Superior temporal gyrus (tissue), 1 donor: ENCODE data around the gene PCDHGA11.
"Not testable (repeated sequence)": the region's sequence is repeated elsewhere in the genome, so short reads cannot be mapped to it uniquely, and the experiment has no call there.

Experiments used
- DNase-seq: peaks from one replicate; pipeline ENCODE4 v3.0.0-alpha.2; 2016; ENCODE audit errors: extremely low spot score

The PCDHGA11 gene

GRCh38 chr5:141398608-141399007, 22.2 kb upstream of the PCDHGA11 start:
- DNase-seq, result no peak

- no peak for DNase-seq
These were observed 21.1 kb upstream of the PCDHGA11 start for GRCh38 chr5:141399555-141400258.

GRCh38 chr5:141402553-141403243, 18.2 kb upstream of the PCDHGA11 start, which contains the start of gene PCDHGA9:
Gene PCDHGA9 (plus strand): TSS chr5:141402778. CDS start chr5:141402953, 175 bp downstream.
- peak; percentile 55 for DNase-seq

GRCh38 chr5:141403387-141403786, 17.5 kb upstream of the PCDHGA11 start:
- DNase-seq, result no peak

- not testable (repeated sequence) for DNase-seq
These were observed 12.9 kb upstream of the PCDHGA11 start, which contains the start of gene PCDHGB6 for GRCh38 chr5:141407790-141408505. Gene PCDHGB6 (plus strand): TSS chr5:141408021. CDS start chr5:141408203, 182 bp downstream.

GRCh38 chr5:141409598-141410306, 11.1 kb upstream of the PCDHGA11 start:
- no peak for DNase-seq

- no peak for DNase-seq
These were observed 9.3 kb upstream of the PCDHGA11 start for GRCh38 chr5:141411575-141411974.

GRCh38 chr5:141412854-141413539, 7.9 kb upstream of the PCDHGA11 start, which contains the start of gene PCDHGA10:
Gene PCDHGA10 (plus strand): TSS chr5:141412987. CDS start chr5:141413176, 189 bp downstream.
- peak; percentile 13 for DNase-seq

GRCh38 chr5:141413540-141414069, 7.2 kb upstream of the PCDHGA11 start:
- DNase-seq, result no peak

- DNase-seq, result not testable (repeated sequence)
These were observed 6.1 kb upstream of the PCDHGA11 start for GRCh38 chr5:141414548-141415274.

GRCh38 chr5:141415275-141415618, 5.6 kb upstream of the PCDHGA11 start:
- not testable (repeated sequence) for DNase-seq

GRCh38 chr5:141417494-141418172, 3.2 kb upstream of the PCDHGA11 start, which contains the start of gene PCDHGB7:
Gene PCDHGB7 (plus strand): TSS chr5:141417677. CDS start chr5:141417860, 183 bp downstream.
- peak; percentile 46 for DNase-seq

- DNase-seq, result no peak
These were observed 1.6 kb upstream of the PCDHGA11 start for GRCh38 chr5:141419074-141419880.

- no peak for DNase-seq
These were observed 621 bp downstream of the PCDHGA11 start for GRCh38 chr5:141421489-141421855.

- DNase-seq, result no peak
These were observed 2.0 kb downstream of the PCDHGA11 start for GRCh38 chr5:141422742-141423291.

- DNase-seq, result no peak
These were observed 7.1 kb downstream of the PCDHGA11 start for GRCh38 chr5:141427783-141428426.

- peak; percentile 20 for DNase-seq
These were observed 9.7 kb downstream of the PCDHGA11 start, which contains the start of gene PCDHGA12 for GRCh38 chr5:141430332-141431113. Gene PCDHGA12 (plus strand): TSS chr5:141430507. CDS start chr5:141430760, 253 bp downstream.
